Fibroblast of skin of right biceps (primary cell): ENCODE measurements around the gene TMEM135.
"Not testable (repeated sequence)": the region's sequence is repeated elsewhere in the genome, so short reads cannot be mapped to it uniquely, and the experiment has no call there.

Experiments used
- DNase-seq: peaks from one replicate; pipeline ENCODE4 v3.0.0-alpha.2; 2013

TMEM135 gene

DNA sequence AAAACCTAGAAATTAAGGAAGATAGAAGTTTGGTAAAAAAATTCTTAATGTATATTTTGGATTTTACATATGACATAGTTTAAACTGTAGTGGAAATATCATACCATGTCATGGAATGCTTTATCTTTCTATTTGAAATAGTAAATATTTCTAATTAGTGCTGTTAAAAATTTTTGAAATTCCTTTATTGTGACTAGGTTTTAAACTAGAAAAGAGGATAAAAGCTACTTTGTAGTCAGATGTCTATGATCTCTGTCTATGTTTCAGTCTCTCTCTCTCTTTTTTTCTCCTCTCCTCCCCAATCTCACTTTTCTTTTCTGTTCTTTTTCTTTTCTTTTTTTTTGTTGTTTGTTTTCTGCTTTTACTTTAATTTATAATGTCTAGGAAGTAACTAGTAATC, 226.2 kb downstream of the TMEM135 start:
- peak; percentile 19 for DNase-seq

DNA sequence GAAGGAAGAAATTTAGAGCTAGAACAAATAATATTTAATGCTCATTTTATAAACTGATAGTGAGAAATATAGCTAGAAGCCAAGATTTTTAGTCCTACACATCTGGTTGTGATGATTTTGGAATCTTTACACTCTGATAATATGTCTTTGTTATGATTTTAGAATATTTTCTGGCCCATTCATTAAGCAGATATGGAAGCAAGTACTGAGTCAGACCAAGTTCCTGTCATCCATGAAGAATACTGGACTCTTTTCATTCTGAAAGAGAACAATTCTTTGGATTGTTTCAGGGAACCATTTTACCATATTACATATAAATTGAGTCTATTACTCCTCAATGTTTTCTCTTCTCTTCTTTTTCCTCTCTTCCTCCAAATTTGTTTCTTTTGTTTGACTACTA, 227.4 kb downstream of the TMEM135 start:
- DNase-seq: peak; percentile 54

DNA sequence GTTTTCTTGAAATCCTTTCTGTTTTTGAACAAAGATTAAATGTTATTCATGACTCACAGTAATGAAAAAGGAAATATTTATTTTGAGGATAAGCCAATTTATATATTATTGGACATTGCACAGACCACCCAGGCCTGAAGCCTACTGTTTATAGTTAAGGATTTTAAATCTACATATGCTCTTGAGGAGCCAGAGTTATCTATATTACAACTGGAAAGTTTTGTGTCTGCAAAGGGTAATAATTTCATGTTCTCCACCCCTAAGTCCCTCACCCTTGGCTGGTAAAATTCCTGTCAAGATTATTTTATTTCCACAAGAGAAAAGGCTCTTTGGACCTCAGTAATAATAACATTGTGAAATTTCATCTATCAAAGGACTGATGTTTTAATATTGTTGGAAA, 228.2 kb downstream of the TMEM135 start:
- DNase-seq: peak; percentile 7

DNA sequence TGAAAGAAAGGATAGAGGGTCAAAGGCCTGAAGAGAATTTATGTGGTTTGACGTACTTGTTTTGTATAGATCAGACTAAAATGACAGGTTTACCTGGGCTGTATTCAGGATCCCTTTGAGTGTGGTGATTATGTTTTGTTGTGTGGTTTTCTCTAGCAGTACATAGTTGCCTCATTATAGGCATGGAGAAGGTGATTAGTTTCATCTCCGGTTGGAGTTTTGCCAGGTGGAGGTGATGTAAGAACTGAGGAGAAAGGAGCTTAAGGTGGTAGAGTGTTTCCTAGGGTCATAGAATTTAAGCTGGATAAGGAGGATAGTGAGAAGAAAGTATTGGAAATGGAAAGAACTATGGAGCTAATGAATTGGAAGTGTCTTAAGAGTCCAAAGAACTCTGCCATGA, 229.0 kb downstream of the TMEM135 start:
- DNase-seq: no peak

DNA sequence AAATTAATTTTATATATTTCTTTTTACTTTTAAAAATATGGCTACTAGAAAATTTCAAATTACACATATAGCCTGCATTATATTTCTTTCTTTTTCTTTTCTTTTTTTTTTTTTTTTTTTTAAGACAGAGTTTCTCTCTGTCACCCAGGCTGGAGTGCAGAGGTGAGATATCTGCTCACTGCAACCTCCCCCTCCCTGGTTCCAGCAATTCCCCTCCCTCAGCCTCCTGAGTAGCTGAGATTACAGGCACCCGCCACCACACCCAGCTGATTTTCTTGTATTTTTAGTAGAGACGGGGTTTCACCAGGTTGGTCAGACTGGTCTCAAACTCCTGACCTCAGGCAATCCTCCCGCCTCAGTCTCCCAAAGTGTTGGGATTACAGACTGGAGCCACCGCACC, 234.2 kb downstream of the TMEM135 start:
- not testable (repeated sequence) for DNase-seq

DNA sequence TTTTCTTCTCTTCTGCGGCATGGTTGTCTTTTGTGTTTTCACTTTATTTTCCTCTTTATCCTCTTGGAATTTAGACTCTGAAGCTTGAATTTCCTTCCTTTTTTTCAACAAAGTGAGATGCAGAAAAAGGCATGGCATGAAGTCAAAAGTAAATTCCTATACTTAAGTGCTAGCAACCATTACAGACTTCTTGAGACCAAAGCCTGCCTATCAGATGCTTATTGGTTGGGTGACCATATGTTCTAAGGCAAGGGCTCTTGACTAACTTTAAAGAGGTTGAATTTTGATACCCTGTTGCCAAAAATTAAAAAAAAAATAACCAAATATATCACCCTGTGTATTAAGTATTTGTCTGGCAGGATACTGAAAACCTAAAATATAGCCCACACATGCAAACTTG, 237.4 kb downstream of the TMEM135 start:
- no peak for DNase-seq

DNA sequence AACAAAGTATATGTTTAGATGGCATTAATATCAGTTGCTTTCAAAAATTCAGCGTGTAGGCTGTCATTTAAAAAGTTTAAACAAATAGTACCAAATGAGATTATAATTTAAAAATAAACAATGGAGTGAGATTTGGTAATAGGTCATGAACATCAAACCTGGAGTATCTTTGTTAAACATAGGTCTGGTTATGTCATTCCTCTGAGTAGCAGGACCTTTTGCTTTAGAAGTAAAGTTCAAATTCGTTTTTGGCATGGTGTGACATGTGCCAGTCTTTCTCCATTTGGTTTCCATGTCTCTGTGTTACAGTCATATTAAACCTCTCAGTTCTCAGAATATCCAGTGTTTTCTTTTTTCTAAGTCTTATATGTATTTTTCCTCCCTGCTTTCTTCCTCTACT, 242.4 kb downstream of the TMEM135 start:
- DNase-seq: no peak

DNA sequence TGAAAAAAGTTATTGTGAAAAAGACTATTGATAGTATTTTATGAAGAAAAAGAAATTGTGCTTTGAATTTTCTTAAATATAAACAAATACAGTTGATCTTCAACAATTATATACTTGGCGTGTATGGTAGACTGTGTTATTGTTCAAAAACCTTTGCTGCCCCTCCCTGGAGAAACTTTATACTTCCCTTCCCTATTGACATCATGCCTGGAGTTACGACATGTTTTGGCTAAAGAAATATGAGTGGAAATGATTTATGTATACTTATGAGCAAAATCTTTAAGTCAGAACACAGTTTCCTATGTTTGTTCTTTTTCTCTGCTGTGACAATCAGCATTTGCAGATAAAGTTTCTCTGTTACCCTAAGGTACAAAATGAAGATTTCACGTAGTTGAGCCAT, 243.8 kb downstream of the TMEM135 start:
- DNase-seq: peak; percentile 64

DNA sequence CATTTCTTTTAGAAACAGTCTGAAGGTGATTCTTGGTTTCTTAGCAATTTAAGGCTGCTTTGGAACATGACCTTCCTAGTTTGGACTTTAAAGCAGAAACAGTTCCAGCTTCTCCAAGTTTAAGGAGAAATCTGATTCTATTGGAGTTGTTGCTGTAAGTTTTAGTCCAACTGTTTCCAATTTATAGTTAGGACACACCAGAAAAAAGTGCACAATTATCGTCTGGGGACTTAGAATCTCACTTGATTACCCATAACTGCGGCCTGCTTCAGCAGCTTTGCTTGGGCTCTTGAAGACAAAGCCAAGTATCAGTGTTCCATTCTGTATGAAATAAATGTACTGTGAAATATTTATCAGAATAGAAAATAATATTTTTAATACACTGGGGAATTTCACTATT, 246.6 kb downstream of the TMEM135 start:
- no peak for DNase-seq

DNA sequence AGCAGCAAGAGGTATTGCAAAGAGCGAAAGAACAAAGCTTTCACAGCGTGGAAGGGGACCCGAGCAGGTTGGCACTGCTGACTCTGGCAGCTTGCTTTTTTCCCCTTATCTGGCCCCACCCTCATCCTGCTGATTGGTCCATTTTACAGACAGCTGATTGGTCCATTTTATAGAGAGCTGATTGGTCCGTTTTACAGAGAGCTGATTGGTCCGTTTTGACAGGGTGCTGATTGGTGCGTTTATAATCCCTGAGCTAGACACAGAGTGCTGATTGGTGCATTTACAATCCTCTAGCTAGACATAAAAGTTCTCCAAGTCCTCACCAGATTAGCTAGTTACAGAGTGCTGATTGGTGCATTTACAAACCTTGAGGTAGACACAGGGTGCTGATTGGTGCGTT, 247.9 kb downstream of the TMEM135 start:
- DNase-seq: not testable (repeated sequence)

DNA sequence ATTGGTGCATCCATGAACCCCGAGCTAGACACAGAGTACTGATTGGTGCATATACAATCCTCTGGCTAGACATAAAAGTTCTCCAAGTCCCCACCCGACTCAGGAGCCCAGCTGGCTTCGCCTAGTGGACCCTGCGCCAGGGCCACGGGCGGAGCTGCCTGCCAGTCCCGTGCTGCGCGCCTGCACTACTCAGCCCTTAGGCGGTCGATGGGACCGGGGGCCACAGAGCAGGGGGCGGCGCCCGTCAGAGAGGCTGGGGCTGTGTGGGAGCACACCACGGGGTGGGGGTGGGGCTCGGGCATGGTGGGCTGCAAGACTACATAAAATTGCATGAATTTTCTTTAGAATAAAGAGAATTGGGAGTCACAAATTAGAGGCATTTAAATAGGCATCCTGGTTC, 248.6 kb downstream of the TMEM135 start:
- no peak for DNase-seq

DNA sequence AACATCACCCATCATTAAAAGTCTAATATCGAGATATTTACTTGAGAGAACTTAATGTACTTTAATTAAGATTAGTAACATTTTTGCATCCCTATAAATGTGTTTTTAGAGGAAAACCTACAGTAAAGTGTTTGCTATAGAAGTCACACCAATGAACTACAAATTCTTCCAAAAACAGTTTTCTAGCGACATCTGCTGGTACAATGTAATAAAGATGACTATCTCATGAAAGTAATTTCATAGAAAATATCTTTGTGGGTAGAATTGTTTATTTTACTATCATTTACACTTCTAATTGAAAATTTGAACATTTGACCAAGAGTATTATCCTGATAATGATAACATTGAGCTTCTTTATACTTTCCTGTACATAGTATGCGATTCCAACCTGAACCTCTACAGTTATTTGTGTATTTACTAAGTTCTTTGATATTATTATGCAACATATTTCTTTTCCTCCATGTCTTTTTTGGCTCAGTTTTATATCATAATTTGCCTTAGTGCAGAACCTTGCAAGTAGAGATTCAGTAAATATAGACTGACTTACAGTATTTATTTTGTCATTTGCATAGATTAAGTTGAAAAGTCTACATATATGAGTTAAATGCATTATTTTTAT, 252.7 kb downstream of the TMEM135 start:
- peak; percentile 58 for DNase-seq

DNA sequence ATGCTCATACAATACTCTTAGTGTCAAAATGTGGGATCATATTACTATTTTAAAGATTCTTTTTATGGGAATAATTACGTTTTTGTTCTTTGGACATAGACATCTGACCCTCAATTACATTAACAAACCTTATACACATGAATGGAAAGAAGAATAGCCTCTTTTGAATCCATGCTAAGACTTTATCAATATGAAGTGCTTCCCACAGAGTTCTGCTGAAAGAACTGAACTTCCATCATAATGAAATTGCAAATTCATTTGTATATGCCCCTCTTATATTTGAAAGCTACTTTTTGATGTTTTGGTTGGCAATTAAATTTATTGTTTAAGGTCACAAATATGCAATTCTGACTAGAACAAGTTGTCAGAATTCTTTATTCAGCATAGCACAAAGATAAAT, 254.9 kb downstream of the TMEM135 start:
- no peak for DNase-seq

DNA sequence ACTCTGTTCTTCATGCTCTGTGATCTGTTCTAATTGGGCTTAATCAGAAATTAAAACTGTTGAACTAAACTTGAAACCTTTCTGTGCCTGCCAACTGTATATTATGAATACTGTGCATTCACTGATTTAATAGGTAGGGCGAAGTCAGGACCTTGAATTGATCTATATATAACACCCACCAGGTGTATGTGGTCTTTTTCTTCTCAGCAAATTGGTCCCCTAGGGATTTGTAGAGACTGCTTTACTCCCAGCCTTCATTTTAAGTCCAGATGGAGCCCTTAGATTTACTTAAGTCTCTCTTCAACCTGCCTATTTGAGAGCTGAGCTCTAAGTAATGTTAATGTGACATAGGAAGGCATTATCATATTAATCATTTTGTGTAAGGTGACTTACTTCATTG, 257.5 kb downstream of the TMEM135 start:
- DNase-seq: no peak

DNA sequence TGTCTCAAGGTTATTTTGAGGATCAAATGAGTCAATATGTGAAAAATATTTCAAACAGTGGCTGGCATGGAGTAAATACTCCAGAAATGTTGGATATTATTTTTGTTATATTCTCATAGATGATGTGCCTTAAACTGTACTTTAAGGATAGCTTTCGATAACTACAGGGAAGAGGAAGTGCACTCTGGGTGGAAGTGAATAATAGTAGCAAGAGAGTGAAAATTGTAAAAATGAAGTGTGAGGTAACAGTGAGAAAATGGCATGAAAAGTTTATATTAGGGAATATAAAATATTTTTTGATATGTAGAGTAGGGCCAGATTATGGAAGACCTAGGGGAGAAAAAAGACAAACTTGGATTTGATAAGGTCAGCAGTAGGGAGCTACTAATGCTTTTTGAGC, 258.9 kb downstream of the TMEM135 start:
- DNase-seq: no peak

DNA sequence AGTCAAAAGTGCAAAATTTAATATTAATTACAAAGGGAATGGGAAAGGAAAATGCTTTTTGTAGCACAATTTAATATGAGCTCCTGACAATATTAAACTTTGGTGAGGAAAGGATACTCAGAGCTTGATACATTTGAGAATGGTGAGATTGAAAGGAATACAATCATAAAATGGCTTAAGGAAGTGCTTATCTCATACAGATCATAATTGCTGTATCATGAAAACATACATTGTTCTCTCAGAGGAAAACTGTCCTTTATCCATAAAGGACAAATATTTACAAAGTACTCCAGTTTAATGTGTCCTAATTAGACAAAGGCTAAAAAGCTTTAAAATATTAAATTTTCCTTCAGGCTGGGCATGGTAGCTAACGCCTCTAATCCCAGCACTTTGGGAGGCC, 260.4 kb downstream of the TMEM135 start:
- DNase-seq: no peak

DNA sequence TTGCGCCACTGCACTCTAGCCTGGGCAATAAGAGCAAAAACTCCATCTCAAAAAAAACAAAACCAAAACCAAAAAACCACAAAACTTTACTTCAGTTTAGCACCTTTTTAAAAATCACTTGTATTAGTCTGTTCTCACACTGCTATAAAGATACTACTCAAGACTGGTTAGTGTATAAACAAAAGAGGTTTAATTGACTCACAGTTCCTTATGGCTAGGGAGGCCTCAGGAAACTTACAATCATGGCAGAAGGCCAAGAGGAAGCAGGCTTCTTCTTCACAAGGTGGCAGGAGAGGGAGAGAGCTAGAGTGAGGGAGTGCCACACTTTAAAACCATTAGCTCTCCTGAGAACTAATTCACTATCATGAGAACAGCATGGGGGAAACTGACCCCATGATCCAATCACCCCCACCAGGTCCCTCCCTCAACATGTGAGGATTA, 261.3 kb downstream of the TMEM135 start:
- DNase-seq: peak; percentile 4

DNA sequence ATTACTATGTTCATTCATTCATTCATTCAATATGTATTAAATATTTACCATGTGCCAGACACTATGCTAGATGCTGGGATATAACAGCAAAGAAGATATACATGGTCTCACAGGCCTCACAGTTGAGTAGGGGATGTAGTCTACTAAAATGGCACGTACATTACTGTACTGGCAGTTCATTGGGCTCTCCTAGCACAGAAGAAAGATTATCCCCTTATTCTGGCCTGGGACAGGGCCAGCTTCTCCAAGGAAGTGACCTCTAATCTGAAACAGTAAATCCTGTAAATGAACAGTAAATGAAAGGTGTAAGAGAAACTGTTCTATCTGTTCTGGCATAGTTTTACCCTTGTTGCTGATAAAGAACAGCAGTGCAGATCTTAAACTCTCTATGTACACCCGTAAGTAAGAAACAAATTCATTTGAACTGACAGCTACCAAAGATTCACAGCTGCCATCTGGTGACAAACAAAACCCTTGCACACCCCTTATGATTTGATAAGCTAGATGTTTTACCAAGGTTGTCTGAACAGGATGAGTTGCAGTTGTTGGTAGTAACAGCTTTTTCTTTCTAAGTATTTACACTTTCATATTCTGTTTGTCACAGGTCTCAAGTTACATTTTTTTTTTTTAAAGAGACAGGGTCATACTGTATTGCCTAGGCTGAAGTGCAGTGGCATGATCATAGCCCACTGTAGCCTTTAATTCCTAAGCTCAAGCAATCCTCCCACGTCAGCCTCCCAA, 263.1 kb downstream of the TMEM135 start:
- no peak for DNase-seq

DNA sequence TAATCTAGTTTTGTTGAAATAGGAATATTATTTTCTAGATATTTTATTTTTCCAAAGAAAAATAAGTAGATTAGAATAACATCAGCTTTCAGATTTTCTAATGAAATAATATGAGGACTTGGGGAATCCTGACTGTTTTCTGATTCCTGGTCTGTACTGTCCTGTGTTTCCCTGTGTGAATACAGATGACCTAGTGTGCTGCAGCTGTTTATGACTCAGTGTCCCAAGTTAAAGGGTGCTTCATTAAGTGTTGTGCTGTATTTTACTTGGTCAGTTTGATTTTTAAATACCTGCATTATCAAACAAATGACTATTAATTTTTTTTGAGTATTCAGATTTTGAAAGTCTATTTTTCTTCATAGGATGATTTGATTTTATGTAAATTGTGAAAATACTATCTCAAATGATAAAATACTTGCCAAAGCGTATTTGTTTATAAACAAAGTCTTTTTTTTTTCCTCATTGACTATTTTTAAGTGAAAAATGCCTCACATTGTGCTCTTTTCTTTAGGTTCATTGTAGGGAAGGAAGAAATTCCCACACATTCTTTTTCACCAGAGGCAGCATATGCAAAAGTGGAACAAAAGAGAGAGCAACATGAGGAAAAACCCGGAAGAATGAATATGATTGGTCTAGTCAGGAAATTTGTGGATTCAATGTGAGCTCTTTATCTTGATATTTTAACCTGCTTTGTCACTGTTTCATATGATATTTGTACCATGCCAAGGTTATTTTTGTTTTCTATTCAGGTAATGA, 264.2 kb downstream of the TMEM135 start:
- no peak for DNase-seq

DNA sequence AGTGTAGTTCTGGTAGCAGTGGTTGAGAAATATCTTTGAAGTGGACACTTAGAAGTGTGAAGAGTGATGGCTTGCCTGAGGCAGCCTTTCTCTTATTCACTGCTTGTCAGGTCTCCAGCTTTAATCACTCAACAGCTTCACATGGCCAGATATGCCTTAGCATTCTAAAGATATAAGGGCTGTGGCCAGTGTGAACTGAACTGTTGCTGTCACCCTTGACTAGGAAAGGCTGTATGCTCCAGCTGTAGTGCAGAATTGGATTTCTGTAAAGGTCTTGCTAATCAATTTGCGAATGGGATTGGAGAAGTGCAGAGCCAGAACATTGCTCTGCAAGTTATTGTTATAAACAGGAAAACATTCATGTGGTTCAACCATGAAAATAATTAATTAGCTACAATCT, 266.7 kb downstream of the TMEM135 start:
- no peak for DNase-seq

DNA sequence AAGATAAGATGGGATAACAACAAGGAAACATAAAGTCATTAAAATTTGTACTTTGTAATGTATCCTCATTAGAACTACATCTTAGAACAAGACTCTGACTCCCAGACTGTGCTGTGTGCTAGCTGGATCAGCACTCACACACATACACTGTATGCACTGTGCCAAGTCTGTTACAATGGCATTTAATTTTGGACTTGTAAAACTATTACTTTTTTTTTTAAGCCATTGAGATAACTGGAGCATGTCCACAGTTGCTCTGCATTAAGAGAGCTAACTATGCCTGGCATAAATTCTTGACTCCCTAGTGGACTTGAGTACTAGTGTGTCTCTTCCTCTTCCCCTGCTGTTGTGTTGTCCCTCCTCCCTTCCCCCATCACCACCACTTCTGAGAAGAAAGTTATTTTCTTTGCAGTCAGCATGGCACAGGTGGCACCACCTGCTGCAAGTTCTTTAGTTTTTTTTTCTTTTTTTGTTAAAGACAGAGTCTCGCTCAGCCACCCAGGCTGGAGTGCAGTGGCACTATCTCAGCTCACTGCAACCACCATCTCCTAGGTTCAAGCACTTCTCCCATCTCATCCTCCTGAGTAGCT, 268.6 kb downstream of the TMEM135 start:
- no peak for DNase-seq

DNA sequence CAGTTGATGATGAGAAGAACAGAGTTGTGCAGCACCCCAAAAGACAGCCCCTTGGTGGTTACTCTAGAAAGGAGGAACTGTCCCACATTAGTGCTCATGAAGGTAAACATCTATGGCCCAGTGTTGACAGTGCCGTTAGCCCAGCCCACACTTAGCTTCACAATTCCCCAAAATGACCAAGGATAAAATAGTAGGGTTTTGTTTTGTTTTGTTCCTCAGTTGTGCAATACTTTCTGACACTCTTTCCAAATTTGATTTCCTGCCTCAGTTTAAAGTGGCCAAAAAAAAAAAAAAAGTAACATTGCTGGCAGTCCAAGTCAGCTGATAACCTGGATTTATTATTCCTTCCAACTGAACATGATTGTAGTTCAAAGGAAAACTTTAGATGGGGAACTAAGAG, 269.4 kb downstream of the TMEM135 start:
- DNase-seq: no peak

DNA sequence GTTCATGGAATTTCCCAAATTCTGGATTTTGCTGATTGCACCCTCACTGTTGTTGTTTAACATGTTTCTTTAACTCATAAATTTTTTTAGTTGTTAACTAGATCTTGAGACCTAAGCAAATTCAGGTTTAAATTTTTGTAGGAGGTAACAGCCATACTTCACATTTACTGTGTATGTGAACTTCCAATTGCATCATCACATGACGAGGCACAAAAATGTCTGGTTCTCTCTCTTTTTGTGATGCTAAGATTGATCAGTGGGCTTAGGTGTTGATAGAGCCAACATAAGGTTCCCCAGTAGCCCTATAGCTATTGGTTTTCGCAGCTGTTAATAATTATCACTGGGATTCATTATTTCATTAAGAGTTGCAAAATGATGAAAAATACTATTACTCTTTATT, 277.5 kb downstream of the TMEM135 start:
- DNase-seq: no peak

DNA sequence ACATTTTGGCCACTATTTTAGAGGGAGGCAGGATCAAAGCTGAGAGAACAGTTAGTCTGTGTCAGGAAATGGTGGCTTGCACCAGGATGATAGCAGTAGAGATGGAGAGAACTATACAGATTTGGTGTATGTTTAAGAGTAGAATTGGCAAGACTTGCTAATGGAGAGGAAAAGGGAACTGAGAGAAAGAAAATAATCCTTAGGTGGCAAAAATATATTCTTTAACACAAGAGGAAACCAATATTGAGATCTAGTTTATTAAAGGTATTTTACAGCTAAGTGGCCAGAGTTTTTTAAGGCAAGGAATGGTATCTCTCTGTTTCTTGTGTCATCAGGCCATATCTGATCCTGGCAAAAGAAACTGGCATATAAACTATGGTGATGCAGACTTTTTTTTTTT, 278.8 kb downstream of the TMEM135 start:
- DNase-seq: no peak
